Coronary artery (tissue), 2 donors: ENCODE data around the gene STAB2.

Source experiments
- DNase-seq: peaks from one replicate; pipeline ENCODE4 v3.0.0-alpha.2; 2017; ENCODE audit warnings: low spot score
- H3K27ac ChIP-seq, 2 donors: fragments of 200-600 bp; sonication (generic); one replicate each; pipeline ENCODE4 v1.5.1; 2016 to 2019
- H3K4me3 ChIP-seq: fragments of 200-600 bp; sonication (generic); 2 replicates; pipeline ENCODE4 v1.5.1; 2016; ENCODE audit warnings: mild to moderate bottlenecking, moderate library complexity
- TF ChIP-seq, protein P1 (sequence below): fragments of 200-600 bp; sonication (generic); IDR thresholded peaks from one replicate; pipeline ENCODE4 v1.5.1; 2019; ENCODE audit warnings: antibody characterized with exemption

The STAB2 gene, protein sequence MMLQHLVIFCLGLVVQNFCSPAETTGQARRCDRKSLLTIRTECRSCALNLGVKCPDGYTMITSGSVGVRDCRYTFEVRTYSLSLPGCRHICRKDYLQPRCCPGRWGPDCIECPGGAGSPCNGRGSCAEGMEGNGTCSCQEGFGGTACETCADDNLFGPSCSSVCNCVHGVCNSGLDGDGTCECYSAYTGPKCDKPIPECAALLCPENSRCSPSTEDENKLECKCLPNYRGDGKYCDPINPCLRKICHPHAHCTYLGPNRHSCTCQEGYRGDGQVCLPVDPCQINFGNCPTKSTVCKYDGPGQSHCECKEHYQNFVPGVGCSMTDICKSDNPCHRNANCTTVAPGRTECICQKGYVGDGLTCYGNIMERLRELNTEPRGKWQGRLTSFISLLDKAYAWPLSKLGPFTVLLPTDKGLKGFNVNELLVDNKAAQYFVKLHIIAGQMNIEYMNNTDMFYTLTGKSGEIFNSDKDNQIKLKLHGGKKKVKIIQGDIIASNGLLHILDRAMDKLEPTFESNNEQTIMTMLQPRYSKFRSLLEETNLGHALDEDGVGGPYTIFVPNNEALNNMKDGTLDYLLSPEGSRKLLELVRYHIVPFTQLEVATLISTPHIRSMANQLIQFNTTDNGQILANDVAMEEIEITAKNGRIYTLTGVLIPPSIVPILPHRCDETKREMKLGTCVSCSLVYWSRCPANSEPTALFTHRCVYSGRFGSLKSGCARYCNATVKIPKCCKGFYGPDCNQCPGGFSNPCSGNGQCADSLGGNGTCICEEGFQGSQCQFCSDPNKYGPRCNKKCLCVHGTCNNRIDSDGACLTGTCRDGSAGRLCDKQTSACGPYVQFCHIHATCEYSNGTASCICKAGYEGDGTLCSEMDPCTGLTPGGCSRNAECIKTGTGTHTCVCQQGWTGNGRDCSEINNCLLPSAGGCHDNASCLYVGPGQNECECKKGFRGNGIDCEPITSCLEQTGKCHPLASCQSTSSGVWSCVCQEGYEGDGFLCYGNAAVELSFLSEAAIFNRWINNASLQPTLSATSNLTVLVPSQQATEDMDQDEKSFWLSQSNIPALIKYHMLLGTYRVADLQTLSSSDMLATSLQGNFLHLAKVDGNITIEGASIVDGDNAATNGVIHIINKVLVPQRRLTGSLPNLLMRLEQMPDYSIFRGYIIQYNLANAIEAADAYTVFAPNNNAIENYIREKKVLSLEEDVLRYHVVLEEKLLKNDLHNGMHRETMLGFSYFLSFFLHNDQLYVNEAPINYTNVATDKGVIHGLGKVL (N-terminal part only)

DNA sequence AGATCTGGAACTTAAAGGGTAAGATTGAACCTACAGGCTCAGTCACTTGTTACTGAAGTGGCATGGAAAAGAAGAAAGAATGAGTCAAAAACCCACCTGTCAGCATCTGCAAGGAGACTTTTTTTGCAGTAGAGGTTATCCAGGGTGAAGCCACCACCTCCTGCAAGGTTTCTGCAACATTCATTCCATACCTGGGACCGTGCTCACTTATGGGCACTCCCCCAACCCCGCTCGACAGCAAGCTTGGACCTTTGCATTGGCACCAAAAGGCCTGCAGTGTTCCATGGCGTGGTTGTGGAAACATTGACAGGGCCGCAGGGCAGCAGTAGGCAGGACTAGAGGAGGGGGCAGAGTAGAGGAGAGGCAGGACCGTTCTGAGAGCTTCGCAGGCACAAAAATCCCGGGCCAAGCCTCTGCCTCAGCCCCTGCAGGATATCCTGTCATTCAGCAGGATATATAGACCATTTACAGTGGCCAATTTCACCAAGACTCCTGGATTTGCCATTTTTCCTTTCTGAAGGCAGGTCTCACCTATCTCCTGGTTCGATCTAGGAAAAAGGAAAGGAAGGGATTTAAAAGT is at the start of gene STAB2:
STAB2 (plus strand) TSS at position 483 of the 580 bp plus-strand sequence. CDS start 204 bp downstream, outside the sequence.
- no peak within 1 kb of the TSS for H3K4me3 ChIP-seq
- no peak for DNase-seq
- H3K27ac ChIP-seq, result no peak within 1 kb of the TSS
- TF ChIP-seq, protein P1, sequence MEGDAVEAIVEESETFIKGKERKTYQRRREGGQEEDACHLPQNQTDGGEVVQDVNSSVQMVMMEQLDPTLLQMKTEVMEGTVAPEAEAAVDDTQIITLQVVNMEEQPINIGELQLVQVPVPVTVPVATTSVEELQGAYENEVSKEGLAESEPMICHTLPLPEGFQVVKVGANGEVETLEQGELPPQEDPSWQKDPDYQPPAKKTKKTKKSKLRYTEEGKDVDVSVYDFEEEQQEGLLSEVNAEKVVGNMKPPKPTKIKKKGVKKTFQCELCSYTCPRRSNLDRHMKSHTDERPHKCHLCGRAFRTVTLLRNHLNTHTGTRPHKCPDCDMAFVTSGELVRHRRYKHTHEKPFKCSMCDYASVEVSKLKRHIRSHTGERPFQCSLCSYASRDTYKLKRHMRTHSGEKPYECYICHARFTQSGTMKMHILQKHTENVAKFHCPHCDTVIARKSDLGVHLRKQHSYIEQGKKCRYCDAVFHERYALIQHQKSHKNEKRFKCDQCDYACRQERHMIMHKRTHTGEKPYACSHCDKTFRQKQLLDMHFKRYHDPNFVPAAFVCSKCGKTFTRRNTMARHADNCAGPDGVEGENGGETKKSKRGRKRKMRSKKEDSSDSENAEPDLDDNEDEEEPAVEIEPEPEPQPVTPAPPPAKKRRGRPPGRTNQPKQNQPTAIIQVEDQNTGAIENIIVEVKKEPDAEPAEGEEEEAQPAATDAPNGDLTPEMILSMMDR, result no peak

- Histone ChIP-seq H3K4me3 (no peak overlapping the region), H3K27ac (no peak overlapping the region)
- TF ChIP-seq, protein P1, result no peak
- no peak for DNase-seq
These were observed 48.7 kb upstream of the STAB2 start for GRCh38 chr12:103538397-103538796.

DNA sequence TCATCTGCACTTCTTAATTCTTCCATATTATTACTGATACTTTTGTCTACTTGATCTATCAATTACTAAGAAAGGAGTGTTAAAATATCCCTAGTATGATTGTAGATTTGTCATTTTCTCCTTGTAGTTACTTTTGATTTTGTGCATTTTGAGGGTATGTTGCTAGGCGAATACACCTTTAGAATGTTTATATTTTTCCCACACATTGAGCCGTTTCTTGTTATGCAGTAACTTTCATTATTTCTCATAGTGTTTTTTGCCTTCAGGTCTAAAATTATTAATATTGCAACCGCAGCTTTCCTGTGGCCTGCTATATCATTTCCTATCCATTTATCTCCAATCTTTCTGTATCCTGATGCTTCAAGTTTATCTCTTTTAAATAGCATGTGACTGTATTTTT is 46.8 kb upstream of the STAB2 start:
- Histone ChIP-seq H3K27ac (no peak overlapping the region), H3K4me3 (no peak overlapping the region)
- DNase-seq, result no peak
- TF ChIP-seq, protein P1, result no peak

DNA sequence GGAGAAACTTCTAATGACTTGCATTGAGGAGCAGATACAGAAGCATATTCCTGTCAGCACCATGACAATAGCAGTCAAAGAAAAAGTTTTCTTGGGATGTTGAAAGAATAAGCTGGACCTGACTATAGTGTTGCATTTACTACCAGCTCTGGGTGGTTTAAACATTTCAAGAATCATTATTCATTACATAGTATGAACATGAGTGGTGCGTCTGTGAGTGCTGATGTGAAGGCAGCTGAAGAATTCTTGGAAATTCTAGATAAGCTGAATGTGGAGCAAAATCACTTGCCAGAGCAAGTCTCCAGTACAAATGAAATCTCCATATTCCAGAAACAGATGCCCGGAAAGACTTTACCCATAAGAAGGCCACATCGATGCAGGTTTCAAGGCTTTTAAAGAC is 45.0 kb upstream of the STAB2 start:
- TF ChIP-seq, protein P1, result no peak
- no peak overlapping the region for H3K4me3 ChIP-seq
- H3K27ac ChIP-seq, result no peak overlapping the region
- no peak for DNase-seq

GRCh38 chr12:103546959-103547358 is 40.1 kb upstream of the STAB2 start:
- Histone ChIP-seq H3K27ac (no peak overlapping the region), H3K4me3 (no peak overlapping the region)
- DNase-seq, result no peak
- TF ChIP-seq, protein P1, result no peak

- H3K4me3 ChIP-seq, result no peak overlapping the region
- DNase-seq, result no peak
- TF ChIP-seq, protein P1, result no peak
- H3K27ac ChIP-seq, result no peak overlapping the region
These were observed 39.7 kb upstream of the STAB2 start for GRCh38 chr12:103547376-103547775.
